Measurements from ENCODE around the gene ARMC3.
"Not testable (repeated sequence)": the region's sequence is repeated elsewhere in the genome, so short reads cannot be mapped to it uniquely, and the experiment has no call there.

ARMC3 gene

DNA sequence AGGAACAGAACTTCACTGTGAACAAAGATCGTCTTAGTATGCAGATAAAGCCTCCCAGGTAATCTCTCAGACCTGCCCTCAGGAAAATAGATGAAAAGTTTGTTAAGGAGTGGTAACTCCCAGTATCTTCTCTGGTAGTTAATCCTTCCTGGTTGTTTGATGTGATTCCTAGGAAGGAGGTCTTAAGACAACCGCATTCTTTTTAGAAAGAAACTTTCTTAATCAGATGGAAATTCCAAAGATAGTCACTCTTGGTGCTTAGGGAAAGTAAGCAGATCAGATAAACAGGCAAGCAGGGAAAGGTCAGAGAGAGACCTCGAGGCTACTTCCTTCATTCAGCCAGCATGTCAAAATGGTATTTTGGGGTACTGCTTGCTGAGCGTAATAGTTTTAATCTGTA lies 30.5 kb upstream of the ARMC3 start:
- TF ChIP-seq, protein P1, sequence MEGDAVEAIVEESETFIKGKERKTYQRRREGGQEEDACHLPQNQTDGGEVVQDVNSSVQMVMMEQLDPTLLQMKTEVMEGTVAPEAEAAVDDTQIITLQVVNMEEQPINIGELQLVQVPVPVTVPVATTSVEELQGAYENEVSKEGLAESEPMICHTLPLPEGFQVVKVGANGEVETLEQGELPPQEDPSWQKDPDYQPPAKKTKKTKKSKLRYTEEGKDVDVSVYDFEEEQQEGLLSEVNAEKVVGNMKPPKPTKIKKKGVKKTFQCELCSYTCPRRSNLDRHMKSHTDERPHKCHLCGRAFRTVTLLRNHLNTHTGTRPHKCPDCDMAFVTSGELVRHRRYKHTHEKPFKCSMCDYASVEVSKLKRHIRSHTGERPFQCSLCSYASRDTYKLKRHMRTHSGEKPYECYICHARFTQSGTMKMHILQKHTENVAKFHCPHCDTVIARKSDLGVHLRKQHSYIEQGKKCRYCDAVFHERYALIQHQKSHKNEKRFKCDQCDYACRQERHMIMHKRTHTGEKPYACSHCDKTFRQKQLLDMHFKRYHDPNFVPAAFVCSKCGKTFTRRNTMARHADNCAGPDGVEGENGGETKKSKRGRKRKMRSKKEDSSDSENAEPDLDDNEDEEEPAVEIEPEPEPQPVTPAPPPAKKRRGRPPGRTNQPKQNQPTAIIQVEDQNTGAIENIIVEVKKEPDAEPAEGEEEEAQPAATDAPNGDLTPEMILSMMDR (IDR thresholded peaks at IDR 0.05; ENCODE audit: low read depth, low read length, missing control alignments) = no peak
- H3K4me3 ChIP-seq (ENCODE audit: low read depth, low read length) = no peak overlapping the region
- H3K27ac ChIP-seq = no peak overlapping the region
- no peaks in the 10 kb centered on the region for H3K36me3 ChIP-seq (replicated peaks)
- no peak for DNase-seq
- no peaks in the 10 kb centered on the region for H3K27me3 ChIP-seq (replicated peaks)
- in situ Hi-C loops (cut with HindIII; ENCODE audit: low pct_ligation_motif_present, low sequenced_read_pairs) = no loop called here

DNA sequence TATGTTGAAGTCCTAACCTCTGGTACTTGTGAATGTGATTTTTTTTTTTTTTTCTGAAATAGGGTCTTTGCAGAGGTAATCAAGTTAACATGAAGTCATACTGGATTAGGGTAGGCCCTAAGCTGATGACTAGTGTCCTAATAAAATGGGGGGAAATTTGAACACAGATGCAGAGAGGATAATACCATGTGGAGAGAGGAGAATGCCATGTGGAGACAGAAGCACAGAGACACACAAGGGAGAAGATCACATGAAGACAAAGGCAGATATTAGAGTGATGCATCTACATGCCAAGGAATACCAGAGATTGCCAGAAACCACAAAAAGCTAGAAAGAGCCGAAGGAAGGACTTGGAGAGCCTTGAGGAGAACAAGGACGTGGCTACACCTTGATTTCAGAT lies 28.5 kb upstream of the ARMC3 start:
- no peak for DNase-seq
- no peaks in the 10 kb centered on the region for H3K36me3 ChIP-seq (replicated peaks)
- in situ Hi-C loops (cut with HindIII; ENCODE audit: low pct_ligation_motif_present, low sequenced_read_pairs) = no loop called here
- TF ChIP-seq, protein P1 (IDR thresholded peaks at IDR 0.05; ENCODE audit: low read depth, low read length, missing control alignments) = no peak
- H3K27ac ChIP-seq = no peak overlapping the region
- no peak overlapping the region for H3K4me3 ChIP-seq (ENCODE audit: low read depth, low read length)
- no peaks in the 10 kb centered on the region for H3K27me3 ChIP-seq (replicated peaks)

DNA sequence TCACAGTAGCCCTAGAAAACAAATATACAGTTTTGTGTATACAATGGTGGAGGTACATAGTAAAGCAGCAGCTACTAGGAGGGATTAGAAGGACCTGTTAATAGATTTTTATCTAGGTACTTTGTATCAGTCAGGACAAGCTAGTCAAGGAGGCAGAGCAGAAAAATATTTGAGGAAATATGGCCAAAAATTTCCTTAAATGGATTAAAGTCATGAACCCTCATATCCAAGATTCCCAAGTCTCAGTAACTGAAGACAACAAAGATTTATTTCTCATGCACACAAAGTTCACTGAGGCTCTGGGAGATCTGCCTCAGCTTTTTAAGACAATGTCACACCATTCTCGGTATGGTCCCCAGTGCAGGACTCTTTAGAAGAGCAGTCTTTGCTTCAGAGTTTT lies 28.1 kb upstream of the ARMC3 start:
- Histone ChIP-seq H3K36me3 (replicated peaks) (no peaks in the 10 kb centered on the region), H3K27me3 (replicated peaks) (no peaks in the 10 kb centered on the region), H3K4me3 (ENCODE audit: low read depth, low read length) (no peak overlapping the region), H3K27ac (no peak overlapping the region)
- DNase-seq = no peak
- TF ChIP-seq, protein P1 (IDR thresholded peaks at IDR 0.05; ENCODE audit: low read depth, low read length, missing control alignments) = no peak
- in situ Hi-C loops (cut with HindIII; ENCODE audit: low pct_ligation_motif_present, low sequenced_read_pairs) = no loop called here

DNA sequence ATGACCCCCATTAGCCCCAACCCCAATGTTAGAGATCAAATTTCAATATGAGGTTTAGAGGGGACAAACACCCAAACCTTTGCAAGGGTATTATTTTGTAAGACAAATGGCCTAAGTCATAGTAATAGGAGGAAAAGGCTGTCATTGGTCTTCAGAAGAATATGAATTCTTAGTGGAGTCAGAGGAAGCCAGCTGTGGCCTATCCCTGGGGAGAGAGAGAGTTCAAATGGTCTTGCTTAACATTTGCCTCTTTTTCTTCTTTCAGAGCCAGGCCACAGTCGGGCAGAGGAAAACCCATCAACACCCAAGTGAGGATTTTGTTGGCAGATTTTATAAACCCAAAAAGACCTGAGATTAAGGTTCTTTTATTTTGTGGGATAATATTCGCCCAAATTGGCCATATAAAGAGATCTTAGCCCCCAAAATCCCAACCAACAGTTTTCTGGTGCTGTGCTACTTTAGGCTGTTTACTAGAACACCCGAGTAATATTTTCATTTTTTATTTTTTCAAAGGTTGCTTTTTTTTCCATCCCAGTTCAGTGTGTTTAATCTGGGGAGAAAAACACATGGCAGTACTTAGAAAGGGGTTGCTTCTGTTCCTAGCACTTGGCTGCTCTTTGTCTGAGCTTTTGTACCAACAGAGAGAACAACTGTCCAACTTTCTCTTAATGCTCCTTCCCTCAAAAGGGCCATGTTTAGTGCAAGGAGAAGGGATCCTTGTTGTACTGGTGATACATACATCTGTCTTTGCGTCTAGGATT lies 26.8 kb upstream of the ARMC3 start:
- H3K36me3 ChIP-seq (replicated peaks) = no peaks in the 10 kb centered on the region
- TF ChIP-seq, protein P1 (IDR thresholded peaks at IDR 0.05; ENCODE audit: low read depth, low read length, missing control alignments) = no peak
- H3K4me3 ChIP-seq (ENCODE audit: low read depth, low read length) = no peak overlapping the region
- no peaks in the 10 kb centered on the region for H3K27me3 ChIP-seq (replicated peaks)
- no peak overlapping the region for H3K27ac ChIP-seq
- no peak for DNase-seq
- in situ Hi-C loops (cut with HindIII; ENCODE audit: low pct_ligation_motif_present, low sequenced_read_pairs) = no loop called here

DNA sequence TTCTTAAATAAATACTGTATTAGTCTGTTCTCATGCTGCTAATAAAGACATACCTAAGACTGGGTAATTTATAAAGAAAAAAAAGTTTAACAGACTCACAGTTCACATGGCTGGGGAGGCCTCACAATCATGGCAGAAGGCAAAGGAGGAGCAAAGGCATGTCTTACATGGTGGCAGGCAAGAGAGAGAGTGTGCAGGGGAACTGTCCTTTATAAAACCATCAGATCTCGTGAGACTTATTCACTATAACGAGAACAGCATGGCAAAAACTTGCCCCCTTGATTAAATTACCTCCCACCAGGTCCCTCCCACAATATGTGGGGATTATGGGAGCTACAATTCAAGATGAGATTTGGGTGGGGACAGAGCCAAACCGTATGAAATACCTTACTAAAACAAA lies 25.7 kb upstream of the ARMC3 start:
- H3K27ac ChIP-seq; H3K4me3 ChIP-seq (ENCODE audit: low read depth, low read length); H3K27me3 ChIP-seq (replicated peaks); H3K36me3 ChIP-seq (replicated peaks); DNase-seq; in situ Hi-C loops (cut with HindIII; ENCODE audit: low pct_ligation_motif_present, low sequenced_read_pairs): not testable (repeated sequence)

DNA sequence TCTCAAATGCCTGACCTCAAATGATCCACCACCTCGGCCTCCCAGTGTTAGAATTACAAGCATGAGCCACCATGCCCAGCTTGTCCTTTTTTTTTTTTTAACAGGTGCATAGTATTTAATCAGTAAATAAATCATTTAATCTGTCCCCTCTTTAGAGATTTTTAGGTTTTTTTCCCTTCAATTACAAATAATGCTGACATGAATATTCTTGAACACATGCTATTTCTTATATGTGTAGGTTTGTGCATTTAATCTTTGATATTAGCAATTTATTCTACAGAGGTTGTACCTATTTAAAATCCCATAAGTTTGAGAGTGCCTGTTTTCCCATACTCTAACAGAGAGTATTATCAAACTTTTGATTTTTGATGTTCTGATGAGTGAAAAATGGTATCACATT lies 24.2 kb upstream of the ARMC3 start:
- Histone ChIP-seq H3K27ac (no peak overlapping the region), H3K27me3 (replicated peaks) (no peaks in the 10 kb centered on the region), H3K36me3 (replicated peaks) (no peaks in the 10 kb centered on the region), H3K4me3 (ENCODE audit: low read depth, low read length) (no peak overlapping the region)
- TF ChIP-seq, protein P1 (IDR thresholded peaks at IDR 0.05; ENCODE audit: low read depth, low read length, missing control alignments) = no peak
- DNase-seq = no peak
- in situ Hi-C loops (cut with HindIII; ENCODE audit: low pct_ligation_motif_present, low sequenced_read_pairs) = no loop called here

Measured in brain microvascular endothelial cell (primary cell).